DOHH2 (cell line): ENCODE data around the gene SH3BGRL.

ENCODE experiments used
- CTCF ChIP-seq: fragments of 200-600 bp; sonication (generic); IDR thresholded peaks from one replicate; pipeline ENCODE4 v1.5.1; 2014; ENCODE audit warnings: antibody characterized with exemption, mild to moderate bottlenecking, low read depth, low read length; ENCODE audit not compliant: poor library complexity, severe bottlenecking
- EZH2phosphoT487 ChIP-seq: fragments of 200-600 bp; sonication (generic); IDR thresholded peaks from 2 replicates; pipeline ENCODE4 v1.6.1; 2017; ENCODE audit warnings: borderline replicate concordance, mild to moderate bottlenecking, antibody characterized with exemption, low read length, moderate library complexity, mixed read lengths

DNA sequence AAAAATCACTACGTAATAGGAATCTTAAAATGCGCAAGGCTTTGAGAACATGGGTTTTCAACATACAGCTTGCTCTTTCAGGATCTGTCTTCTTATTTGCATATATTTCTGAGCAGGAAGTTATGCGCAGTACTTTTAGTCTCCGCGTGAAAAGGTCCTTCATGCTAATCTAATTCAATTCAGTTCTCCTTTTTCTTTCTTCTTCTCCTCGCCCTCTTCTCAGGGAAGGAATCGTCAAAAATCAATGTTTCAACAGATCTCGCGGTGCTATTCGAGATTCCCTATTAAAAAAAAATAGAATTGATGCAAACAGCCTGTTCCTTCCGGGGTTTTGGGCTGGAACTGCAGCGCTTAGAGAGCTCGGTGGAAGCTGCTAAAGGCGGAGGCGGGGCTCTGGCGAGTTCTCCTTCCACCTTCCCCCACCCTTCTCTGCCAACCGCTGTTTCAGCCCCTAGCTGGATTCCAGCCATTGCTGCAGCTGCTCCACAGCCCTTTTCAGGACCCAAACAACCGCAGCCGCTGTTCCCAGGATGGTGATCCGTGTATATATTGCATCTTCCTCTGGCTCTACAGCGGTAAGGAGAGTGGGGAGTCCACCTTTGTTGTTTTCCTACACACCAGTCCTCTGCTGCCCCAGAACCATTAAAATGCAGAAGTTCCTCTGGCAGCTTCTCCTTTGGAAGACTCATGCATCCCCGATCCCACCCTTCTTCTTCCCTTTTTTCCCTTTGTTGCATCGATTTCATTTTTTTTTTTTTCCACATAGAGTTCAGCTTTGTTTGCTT lies at the start of gene SH3BGRL, which contains the start of gene HMGN5:
- TF ChIP-seq CTCF: no peak
- TF ChIP-seq EZH2phosphoT487: no peak
